Measurements from ENCODE around the gene DUSP22.

DNA sequence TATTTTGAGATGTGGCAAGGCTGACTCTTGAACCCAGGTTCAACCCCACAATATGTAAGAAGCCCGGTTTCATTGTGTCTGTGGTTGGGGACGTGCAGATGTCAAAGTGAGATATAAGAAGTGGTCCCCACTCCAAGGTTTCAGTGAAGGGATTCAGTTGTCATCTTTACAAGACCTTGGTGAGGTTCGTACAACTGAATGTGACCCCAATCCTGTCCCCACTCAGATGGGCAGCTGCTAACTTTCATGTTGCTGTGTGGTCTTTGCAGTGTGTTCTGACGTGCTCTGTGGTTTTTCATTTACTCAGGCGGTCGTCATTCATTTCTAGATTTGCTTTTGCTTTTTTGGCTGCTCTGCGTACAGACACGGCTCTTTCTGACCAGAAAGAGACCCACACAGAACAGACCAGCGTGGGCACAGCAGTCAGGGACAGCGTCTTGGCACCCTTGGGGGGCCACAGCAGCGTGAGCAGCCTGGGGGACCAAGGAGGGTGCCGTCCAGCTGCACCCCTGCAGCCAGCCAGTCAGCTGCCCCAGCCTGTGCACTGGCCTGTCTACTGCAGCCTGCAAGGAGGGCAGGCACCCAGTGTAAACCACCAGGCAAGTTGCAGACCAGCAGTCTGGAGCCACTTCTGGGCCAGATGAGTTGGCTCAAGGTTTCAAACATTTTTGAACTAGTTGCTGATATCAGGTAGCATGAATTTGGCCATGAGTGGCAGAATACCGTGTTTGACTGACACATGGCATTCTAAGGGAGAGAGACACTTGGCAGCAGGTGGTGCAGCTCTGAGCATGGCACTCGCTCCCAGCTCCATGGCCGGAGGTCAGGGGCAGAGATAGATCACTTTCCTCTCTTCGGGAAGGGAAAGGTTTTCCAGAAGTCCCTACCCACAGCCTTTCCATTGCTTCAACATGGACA is 49.9 kb downstream of the DUSP22 start:
- TF ChIP-seq POLR2AphosphoS5 (IDR thresholded peaks at IDR 0.05; ENCODE audit: control insufficient read depth, insufficient read depth, low read depth, low read length) = no peak
- TF ChIP-seq NCOA6 (IDR thresholded peaks at IDR 0.05) = no peak
- TF ChIP-seq, protein P1, sequence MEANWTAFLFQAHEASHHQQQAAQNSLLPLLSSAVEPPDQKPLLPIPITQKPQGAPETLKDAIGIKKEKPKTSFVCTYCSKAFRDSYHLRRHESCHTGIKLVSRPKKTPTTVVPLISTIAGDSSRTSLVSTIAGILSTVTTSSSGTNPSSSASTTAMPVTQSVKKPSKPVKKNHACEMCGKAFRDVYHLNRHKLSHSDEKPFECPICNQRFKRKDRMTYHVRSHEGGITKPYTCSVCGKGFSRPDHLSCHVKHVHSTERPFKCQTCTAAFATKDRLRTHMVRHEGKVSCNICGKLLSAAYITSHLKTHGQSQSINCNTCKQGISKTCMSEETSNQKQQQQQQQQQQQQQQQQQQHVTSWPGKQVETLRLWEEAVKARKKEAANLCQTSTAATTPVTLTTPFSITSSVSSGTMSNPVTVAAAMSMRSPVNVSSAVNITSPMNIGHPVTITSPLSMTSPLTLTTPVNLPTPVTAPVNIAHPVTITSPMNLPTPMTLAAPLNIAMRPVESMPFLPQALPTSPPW (CRISPR knock-in tag; IDR thresholded peaks at IDR 0.05) = no peak; the same call in 1 of the 2 replicates
- TF ChIP-seq, protein P2, sequence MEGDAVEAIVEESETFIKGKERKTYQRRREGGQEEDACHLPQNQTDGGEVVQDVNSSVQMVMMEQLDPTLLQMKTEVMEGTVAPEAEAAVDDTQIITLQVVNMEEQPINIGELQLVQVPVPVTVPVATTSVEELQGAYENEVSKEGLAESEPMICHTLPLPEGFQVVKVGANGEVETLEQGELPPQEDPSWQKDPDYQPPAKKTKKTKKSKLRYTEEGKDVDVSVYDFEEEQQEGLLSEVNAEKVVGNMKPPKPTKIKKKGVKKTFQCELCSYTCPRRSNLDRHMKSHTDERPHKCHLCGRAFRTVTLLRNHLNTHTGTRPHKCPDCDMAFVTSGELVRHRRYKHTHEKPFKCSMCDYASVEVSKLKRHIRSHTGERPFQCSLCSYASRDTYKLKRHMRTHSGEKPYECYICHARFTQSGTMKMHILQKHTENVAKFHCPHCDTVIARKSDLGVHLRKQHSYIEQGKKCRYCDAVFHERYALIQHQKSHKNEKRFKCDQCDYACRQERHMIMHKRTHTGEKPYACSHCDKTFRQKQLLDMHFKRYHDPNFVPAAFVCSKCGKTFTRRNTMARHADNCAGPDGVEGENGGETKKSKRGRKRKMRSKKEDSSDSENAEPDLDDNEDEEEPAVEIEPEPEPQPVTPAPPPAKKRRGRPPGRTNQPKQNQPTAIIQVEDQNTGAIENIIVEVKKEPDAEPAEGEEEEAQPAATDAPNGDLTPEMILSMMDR (IDR thresholded peaks at IDR 0.05 in 2 of 3, conservative IDR thresholded peaks at IDR 0.05 in 1 of 3; ENCODE audit: insufficient read depth in 2 of 3, low read depth in 1 of 3, low read length in 3 of 3) = no peak
- TF ChIP-seq MEIS2 (IDR thresholded peaks at IDR 0.05; ENCODE audit: partially characterized antibody) = no peak
- no peak for TF ChIP-seq MNT (conservative IDR thresholded peaks at IDR 0.05)
- no peak for TF ChIP-seq POLR2A (conservative IDR thresholded peaks at IDR 0.05)
- TF ChIP-seq SNIP1 (IDR thresholded peaks at IDR 0.05; ENCODE audit: low read depth) = no peak
